Stomach (tissue), 4 donors: ENCODE data around the gene GAL3ST2.

ENCODE experiments used
- CTCF ChIP-seq, 7 experiments: fragments of 450-650 bp in 4 of 7; fragments of 200-600 bp in 3 of 7; sonication (generic) in 3 of 7; IDR thresholded peaks; one replicate each; pipeline ENCODE4 v1.5.1; 2016 to 2019; ENCODE audit warnings: antibody characterized with exemption in 7 of 7, control low read depth in 2 of 7, mild to moderate bottlenecking in 1 of 7
- EP300 ChIP-seq: sonication (generic); formaldehyde crosslinking; IDR thresholded peaks from one replicate; pipeline ENCODE4 v1.6.1; 2017; ENCODE audit warnings: antibody characterized with exemption
- POLR2A ChIP-seq, 4 donors: fragments of 450-650 bp; IDR thresholded peaks; one replicate each; pipeline ENCODE4 v1.6.1; 2016; ENCODE audit warnings: antibody characterized with exemption in 4 of 4, control low read depth in 2 of 4, mild to moderate bottlenecking in 1 of 4, moderate library complexity in 1 of 4

- TF ChIP-seq CTCF (IDR thresholded peaks at IDR 0.05) (no peak), POLR2A (IDR thresholded peaks at IDR 0.05) (no peak), EP300 (no peak)
Observed at GRCh38 chr2:241770185-241770935, 6.3 kb upstream of the GAL3ST2 start.
